Stomach (tissue), 4 donors: ENCODE results near the gene PRXL2B.

Experiments
- POLR2AphosphoS5 ChIP-seq, 3 donors: sonication (generic); formaldehyde crosslinking; IDR thresholded peaks; one replicate each; pipeline ENCODE4 v1.6.1; 2016; ENCODE audit warnings: antibody characterized with exemption in 3 of 3
- TF ChIP-seq, protein P1 (sequence below), 7 experiments: fragments of 450-650 bp in 4 of 7; fragments of 200-600 bp in 3 of 7; sonication (generic) in 3 of 7; IDR thresholded peaks; one replicate each; pipeline ENCODE4 v1.5.1; 2016 to 2019; ENCODE audit warnings: antibody characterized with exemption in 7 of 7, control low read depth in 2 of 7, mild to moderate bottlenecking in 1 of 7

DNA sequence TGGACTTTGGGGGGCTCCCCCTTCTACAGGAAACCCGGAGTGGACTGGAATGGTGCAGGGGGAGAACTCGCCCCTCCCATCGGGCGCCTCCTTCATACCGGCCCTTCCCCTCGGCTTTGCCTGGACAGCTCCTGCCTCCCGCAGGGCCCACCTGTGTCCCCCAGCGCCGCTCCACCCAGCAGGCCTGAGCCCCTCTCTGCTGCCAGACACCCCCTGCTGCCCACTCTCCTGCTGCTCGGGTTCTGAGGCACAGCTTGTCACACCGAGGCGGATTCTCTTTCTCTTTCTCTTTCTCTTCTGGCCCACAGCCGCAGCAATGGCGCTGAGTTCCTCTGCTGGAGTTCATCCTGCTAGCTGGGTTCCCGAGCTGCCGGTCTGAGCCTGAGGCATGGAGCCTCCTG is 30.3 kb upstream of the PRXL2B start, which contains the start of gene TNFRSF14:
- TF ChIP-seq, protein P1, sequence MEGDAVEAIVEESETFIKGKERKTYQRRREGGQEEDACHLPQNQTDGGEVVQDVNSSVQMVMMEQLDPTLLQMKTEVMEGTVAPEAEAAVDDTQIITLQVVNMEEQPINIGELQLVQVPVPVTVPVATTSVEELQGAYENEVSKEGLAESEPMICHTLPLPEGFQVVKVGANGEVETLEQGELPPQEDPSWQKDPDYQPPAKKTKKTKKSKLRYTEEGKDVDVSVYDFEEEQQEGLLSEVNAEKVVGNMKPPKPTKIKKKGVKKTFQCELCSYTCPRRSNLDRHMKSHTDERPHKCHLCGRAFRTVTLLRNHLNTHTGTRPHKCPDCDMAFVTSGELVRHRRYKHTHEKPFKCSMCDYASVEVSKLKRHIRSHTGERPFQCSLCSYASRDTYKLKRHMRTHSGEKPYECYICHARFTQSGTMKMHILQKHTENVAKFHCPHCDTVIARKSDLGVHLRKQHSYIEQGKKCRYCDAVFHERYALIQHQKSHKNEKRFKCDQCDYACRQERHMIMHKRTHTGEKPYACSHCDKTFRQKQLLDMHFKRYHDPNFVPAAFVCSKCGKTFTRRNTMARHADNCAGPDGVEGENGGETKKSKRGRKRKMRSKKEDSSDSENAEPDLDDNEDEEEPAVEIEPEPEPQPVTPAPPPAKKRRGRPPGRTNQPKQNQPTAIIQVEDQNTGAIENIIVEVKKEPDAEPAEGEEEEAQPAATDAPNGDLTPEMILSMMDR (IDR thresholded peaks at IDR 0.05) = no peak
- TF ChIP-seq POLR2AphosphoS5 (IDR thresholded peaks at IDR 0.05) = peak in 2 of 3 donors; percentile 55 to 73
